Stimulated activated CD4-positive, alpha-beta T cell treated with anti-CD3 and anti-CD28 coated beads, Interleukin-12 subunit alpha, Interleukin-12 subunit beta, amount 100 ng/mL, for 24 hours (primary cell): ENCODE data around the gene LCA5.
"Not testable (repeated sequence)": the region's sequence is repeated elsewhere in the genome, so short reads cannot be mapped to it uniquely, and the experiment has no call there.

Experiments used
- DNase-seq, 2 experiments: peaks; one replicate each; pipeline ENCODE4 v3.0.0-alpha.2; 2020; ENCODE audit warnings: low read depth in 2 of 2

Gene LCA5

DNA sequence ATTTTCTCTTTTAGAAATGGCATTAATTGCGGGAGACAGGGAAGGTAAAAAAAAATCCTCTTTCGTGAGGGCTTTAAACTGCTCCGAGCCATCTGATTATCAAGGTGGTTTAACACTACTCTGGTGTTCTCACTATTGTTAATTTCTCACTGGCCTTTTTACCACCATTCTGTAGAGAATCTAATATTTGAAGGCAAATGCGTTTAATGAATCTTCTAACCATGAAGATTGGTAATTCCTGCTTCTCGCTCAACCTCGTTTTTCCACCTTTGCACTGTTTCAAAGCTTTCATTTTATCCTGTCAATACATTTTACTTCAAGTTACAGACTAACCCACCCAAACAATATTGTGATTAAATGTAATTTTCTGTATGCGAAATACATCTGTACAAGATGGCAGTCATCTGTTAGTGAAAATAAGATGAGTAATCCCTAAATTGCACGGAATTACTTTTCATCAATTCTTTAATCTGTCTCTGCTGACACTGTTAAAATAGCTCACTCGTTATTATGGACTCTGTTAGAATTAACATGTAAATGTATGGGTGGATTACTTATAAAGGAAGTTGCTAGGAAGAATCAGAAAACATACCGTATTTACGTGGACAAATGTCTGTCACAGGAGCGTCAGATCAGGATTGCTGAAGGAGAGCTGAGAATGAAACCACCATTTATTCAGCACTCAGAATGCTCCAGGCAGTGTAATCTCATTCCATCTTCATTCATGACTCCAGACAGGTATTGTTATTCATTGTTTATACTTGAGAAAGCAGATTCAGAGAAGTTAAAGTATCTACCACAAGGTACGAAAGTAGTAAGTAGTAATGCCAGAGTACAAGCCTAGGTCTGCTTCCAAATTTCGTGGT lies 1.1 kb upstream of the LCA5 start:
- DNase-seq = no peak

GRCh38 chr6:79536585-79536953 lies 661 bp downstream of the LCA5 start:
- no peak for DNase-seq

GRCh38 chr6:79529567-79529966 lies 7.7 kb downstream of the LCA5 start:
- DNase-seq = not testable (repeated sequence)

DNA sequence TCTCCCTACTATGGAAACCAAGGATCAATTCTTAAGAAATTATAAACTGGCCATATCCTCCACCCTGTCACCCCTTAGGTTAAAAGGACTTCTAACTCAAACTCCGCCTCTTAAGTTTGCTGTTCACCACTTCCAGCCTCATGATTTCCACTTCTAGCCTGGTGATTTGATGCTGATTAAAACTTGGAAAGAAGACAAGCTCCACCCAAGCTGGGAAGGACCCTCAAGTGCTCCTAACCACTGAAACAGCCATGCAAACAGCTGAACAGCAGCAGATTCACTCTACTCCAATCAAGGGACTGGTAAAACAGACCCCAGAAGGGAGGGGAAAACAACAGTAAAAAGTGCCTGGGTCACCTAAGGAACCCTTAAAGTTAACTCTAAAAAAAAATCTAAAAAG lies 10.3 kb downstream of the LCA5 start:
- no peak for DNase-seq

- no peak for DNase-seq
Measured at GRCh38 chr6:79525272-79526100, 11.7 kb downstream of the LCA5 start.

DNA sequence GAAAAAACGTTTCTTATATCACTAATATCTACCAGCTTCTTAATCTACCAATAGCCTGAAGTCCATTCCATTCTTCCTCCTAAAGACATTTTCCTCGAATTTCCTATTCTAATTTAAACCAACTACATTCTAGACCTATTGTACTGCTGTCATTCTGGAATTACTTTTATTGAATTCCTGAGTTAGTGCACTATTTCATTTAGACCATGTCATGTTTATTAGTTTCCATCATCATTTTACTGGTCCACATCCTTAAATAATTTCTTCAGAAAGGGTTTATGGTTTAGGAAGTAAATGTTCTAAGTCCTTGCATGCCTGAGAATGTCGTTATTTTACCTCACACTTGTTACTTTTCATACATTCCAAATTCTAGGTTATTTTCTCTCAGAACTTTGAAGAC lies 13.2 kb downstream of the LCA5 start:
- no peak for DNase-seq

GRCh38 chr6:79522609-79523008 lies 14.6 kb downstream of the LCA5 start:
- DNase-seq = no peak

DNA sequence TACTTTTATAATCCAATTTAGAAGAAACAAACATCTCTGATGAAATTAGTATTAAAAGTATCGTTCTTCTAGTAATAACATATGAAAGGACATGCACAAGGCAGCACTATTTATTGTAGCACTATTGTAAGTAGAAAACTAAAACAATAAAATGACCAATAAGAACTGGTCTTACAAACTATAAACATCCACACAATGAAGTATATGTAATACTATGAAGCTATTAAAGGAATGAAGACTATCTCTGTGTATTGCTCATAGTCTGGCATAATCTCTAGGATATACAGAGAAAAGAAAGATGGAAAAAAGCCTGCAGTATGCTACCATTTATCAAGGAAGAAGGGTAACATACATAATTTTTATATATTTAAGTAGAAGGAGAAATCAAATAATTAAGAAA lies 16.7 kb downstream of the LCA5 start:
- DNase-seq = no peak

DNA sequence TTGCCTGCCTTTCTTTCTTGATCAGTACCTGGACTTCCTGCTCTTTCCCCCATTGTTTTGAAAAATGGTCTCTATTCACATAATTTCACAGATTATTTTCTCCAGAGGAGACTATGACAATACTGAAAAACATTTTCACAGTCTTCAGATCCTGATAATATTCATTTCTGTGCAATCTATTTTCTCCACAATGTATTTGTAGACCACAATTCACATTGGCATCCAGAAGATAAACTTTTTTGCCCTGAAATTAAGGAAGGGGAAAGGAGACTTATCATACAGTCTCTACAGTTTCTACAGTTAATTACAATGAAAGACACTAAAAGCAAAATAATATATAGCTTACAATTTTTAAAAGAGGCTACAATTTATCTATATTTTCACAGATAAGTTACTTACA lies 18.4 kb downstream of the LCA5 start:
- DNase-seq = no peak

- no peak for DNase-seq
Measured at GRCh38 chr6:79515436-79515835, 21.8 kb downstream of the LCA5 start.

DNA sequence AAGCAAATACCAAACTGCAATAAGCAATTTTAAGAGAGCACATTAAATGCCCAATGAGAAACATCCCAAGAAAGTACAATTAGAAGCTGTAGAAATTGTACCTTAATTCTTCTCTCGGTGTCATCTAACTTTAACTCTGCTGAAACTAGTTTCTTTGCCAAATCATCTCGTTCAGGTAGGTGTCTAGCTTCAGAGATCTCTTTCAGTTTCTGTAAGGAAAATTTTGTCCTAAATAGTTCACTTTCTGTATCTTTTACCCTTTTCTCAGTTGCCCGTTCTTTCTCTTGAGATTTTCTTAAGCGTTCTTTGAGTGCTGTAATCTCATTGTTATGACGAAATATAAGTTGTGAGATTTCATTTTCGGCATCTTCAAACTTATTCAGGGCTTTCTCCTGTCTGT lies 24.1 kb downstream of the LCA5 start:
- DNase-seq = no peak

- DNase-seq = no peak
Measured at GRCh38 chr6:79512014-79512413, 25.2 kb downstream of the LCA5 start.

DNA sequence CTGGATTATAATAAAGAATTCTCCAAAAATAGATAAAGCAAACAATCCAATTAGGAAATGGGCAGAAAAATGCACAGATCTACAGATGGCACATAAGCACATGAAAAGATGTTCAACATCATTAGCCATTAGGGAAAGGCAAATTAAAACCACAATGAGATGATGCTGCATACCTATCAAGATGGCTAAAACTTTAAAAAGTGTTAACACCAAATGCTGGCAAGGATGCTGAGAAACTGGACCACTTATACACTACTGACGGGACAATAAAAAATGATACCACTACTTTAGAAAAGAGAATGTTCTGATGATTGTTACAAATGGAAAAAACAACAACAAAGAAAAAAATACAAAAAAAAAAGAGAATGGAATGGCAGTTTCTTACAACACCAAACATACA lies 26.5 kb downstream of the LCA5 start:
- no peak for DNase-seq

GRCh38 chr6:79506251-79506650 lies 31.0 kb downstream of the LCA5 start:
- DNase-seq = no peak

GRCh38 chr6:79504372-79504771 lies 32.9 kb downstream of the LCA5 start:
- no peak for DNase-seq

DNA sequence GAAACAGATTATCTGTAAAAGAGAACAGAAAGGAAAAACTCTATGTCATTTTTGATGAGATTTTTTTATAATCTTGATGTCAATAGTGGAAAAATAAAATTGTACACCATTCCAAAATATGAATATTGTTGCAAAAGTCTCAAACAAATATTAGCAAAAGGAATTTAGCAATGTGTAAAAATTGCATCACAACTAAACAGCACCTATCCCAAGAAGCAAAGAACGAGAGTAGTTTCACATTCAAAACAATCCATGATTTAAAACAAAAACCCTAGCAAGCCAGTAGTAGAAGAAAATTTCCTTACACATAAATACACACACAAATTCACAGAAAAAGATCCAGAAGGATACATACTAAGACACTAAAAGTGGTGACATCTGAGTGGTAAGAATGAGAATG lies 38.4 kb downstream of the LCA5 start:
- DNase-seq = no peak

GRCh38 chr6:79495246-79495645 lies 42.0 kb downstream of the LCA5 start:
- no peak for DNase-seq

DNA sequence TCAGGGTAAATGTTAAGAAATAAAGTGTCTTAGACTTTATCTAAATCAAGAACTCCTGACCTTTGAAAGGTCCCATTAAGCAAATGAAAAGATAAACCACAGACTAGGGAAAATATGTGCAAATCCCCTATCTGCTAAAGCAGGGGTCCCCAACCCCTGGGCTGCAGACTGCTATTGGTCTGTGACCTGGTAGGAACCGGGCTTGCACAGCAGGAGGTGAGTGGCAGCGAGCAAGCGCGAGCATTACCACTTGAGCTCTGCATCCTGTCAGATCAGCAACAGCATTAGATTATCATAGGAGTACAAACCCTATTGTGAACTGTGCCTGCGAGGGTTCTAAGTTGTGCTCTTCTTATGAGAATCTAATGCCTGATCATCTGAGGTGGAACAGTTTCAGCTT lies 42.4 kb downstream of the LCA5 start:
- DNase-seq = no peak

- DNase-seq = no peak
Measured at GRCh38 chr6:79470728-79471127, 66.5 kb downstream of the LCA5 start.

- DNase-seq = no peak
Measured at GRCh38 chr6:79469376-79470246, 67.6 kb downstream of the LCA5 start.

GRCh38 chr6:79468587-79468986 lies 68.6 kb downstream of the LCA5 start:
- no peak for DNase-seq

DNA sequence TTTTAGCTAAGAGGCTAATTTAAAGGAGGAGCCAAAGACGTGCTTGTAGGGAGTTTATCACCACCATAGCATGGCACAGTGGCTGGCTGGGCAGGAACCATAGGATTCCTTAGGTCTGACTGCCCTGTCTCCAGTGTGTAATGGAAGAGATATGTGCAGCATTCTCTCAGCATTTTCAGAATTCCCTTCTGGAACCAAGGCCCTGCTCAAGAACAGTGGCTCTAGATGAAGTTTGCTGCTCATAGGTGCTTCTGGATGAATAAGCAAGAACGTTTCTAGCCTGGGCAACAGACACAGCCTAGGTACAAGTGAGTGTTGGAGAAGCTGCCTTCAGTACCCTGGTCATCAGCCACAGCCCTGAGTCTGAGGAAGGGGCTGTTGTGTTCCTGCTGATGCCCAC lies 69.1 kb downstream of the LCA5 start:
- no peak for DNase-seq
